GM12864 (cell line): Measurements from ENCODE around the gene VPS52.
"Not testable (repeated sequence)": the region's sequence is repeated elsewhere in the genome, so short reads cannot be mapped to it uniquely, and the experiment has no call there.

Experiments used
- DNase-seq: peaks from one replicate; pipeline ENCODE4 v3.0.0-alpha.2; 2011; ENCODE audit warnings: low read depth
- H3K4me3 ChIP-seq: 2 replicates; pipeline ENCODE4 v1.5.1; 2011; ENCODE audit warnings: mild to moderate bottlenecking, low read depth, low read length, control low read depth
- TF ChIP-seq, protein P1 (sequence below): IDR thresholded peaks from 2 replicates; pipeline ENCODE4 v1.5.1; 2011; ENCODE audit warnings: low read depth, mild to moderate bottlenecking, moderate library complexity, low read length, control low read depth, inconsistent platforms; ENCODE audit errors: missing control alignments

Gene VPS52

DNA sequence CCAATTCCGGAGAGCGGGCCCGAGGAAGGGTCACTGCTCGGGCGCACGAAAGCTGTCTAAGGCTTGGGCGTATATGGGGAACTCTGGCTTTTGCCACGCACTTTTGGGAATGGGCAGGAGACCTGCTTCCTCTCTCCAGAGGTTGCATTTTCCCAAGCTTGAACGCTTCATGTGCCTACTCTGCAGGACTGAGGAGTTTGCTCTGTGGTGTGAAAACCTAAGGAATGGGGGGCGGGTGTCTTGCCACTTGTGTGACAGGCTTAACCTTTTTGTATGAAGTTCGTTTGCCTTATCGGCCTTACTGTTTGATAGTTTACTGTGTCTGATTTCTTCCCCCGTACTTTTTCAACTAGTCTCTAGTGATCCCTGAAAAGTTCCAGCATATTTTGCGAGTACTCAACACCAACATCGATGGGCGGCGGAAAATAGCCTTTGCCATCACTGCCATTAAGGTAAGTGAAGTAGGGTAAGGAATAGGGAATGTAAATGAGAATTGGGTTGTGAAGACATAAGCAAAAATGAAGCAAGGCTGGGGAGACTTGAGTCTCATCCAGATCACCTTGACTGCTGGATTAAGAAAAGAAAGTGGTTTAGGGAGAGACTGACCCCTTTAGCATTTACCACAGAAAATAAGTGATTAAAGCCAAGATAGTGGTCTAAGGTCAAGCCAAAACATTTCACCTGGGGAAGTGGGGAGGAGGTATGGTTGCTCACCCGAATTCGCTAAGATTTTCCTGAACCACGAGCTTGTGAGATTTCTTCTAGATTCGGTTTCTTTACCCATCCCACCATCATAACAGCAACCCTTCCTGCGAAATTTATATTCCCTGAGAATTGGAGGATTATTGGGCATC lies 826 bp upstream of the VPS52 start:
- no peak for DNase-seq
- TF ChIP-seq, protein P1, sequence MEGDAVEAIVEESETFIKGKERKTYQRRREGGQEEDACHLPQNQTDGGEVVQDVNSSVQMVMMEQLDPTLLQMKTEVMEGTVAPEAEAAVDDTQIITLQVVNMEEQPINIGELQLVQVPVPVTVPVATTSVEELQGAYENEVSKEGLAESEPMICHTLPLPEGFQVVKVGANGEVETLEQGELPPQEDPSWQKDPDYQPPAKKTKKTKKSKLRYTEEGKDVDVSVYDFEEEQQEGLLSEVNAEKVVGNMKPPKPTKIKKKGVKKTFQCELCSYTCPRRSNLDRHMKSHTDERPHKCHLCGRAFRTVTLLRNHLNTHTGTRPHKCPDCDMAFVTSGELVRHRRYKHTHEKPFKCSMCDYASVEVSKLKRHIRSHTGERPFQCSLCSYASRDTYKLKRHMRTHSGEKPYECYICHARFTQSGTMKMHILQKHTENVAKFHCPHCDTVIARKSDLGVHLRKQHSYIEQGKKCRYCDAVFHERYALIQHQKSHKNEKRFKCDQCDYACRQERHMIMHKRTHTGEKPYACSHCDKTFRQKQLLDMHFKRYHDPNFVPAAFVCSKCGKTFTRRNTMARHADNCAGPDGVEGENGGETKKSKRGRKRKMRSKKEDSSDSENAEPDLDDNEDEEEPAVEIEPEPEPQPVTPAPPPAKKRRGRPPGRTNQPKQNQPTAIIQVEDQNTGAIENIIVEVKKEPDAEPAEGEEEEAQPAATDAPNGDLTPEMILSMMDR = no peak
- H3K4me3 ChIP-seq = peak overlapping the region; percentile 84

DNA sequence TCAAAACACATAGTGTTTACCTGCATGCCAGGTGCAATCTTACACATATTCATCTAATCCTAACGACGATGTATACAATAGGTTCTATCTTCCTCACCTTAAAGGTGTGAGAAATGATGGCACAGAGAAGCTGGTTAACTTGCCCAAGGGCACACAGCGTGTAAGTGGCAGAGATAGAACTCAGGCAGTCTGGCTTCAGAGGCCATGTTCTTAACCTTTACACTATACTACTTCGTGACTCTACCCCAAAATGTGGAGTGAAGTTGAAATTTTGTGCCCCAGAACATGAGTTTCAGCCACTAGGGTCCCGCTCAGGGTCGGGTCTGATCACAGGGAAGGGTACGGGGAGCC lies 584 bp downstream of the VPS52 start:
- no peak for DNase-seq
- TF ChIP-seq, protein P1 = no peak
- H3K4me3 ChIP-seq = peak overlapping the region; percentile 84

DNA sequence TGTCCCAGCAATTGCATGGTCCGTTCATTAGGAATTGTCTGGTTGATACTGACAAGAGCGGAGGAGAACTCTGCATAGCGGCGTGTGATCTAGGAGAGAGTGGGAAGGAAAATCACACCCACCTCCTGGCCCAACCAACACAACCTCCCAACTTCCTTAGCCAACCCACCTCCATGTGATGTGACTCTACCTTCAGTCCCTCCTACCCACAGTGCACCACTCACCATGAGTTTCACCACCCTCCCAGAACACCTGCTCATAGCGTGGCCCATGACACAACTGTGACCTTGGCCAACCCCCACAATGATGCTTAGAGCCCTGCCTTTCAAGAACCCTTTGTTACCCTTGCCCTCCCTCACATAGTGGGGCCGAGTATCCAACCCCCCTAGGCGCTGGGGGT lies 7.7 kb downstream of the VPS52 start:
- H3K4me3 ChIP-seq = no peak overlapping the region
- DNase-seq = no peak
- TF ChIP-seq, protein P1 = no peak

DNA sequence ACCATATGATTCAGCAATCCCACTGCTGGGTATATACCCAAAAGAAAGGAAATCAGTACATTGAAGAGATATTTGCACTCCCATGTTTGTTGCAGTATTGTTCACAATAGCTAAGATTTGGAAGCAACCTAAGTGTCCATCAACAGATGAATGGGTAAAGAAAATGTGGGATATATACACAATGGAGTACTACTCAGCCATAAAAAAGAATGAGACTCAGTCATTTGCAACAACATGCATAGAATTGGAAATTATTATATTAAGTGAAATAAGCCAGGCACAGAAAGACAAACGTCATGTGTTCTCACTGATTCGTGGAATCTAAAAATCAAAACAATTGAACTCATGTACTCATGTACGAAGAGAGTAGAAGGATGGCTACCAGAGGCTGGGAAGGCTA lies 9.2 kb downstream of the VPS52 start:
- DNase-seq, H3K4me3 ChIP-seq: not testable (repeated sequence)

DNA sequence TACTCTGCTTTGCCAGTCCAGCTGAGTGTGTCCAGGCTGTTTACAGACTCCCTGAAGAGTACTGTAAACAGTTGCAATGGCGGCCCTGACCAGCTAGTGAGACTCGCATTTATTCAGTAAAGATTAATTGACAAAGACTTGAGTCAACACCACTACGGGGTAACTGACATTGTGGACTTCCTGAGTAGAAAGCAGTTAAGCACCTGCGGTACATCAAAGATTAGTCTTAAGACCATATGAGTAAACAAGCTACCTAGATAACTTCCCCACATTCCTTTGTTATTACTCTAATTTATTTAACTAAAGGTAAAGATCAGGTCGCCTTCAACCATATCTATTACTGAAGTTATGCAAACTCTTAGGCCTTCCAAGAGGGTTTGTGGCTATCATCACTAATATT lies 12.6 kb downstream of the VPS52 start:
- no peak overlapping the region for H3K4me3 ChIP-seq
- TF ChIP-seq, protein P1 = no peak
- no peak for DNase-seq

DNA sequence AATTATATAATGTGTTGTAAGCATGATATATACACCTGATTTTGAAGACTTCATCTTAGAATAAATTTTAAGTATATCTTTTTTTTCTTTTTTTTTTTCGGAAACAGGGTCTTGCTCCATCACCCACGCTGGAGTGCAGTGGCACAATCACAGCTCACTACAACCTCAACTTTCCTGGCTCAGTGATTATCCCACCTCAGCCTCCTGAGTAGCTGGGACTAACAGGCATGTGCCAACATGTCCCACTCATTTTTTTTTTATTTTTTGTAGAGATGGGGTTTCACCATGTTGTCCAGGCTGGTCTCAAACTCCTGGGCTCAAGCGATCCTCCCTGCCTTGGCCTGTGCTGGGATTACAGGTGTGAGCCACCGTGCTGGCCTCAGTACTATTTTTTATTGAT lies 17.1 kb downstream of the VPS52 start:
- TF ChIP-seq, protein P1 = no peak
- DNase-seq = no peak
- H3K4me3 ChIP-seq = no peak overlapping the region

DNA sequence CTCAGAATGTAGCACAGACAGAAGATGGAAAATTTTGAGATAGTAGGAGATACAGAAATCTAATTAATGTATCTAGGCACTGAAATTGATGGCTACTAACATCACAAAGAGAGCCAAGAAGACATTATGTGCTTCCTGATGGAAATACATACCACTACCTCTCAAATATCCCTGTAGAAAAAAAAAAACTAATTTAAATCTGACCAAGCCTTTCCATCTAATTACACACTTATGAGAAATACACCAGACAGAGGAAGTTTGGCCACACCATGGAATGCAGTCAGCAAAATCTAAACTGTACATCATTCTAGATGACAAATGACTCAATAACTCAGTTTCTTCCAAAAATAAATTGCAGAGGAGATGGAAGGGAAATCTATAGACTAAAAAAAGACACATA lies 18.9 kb downstream of the VPS52 start:
- DNase-seq = no peak
- H3K4me3 ChIP-seq = no peak overlapping the region
- TF ChIP-seq, protein P1 = no peak
